NCI-H2081 treated with DMSO at 0.1 percent for 48 hours (cell line): Measurements from ENCODE around the gene HTRA3.
"Not testable (repeated sequence)": the region's sequence is repeated elsewhere in the genome, so short reads cannot be mapped to it uniquely, and the experiment has no call there.

Source experiments
- DNase-seq: peaks from one replicate; lab custom pipeline; 2025; lab: John Stamatoyannopoulos, UW

The HTRA3 gene

DNA sequence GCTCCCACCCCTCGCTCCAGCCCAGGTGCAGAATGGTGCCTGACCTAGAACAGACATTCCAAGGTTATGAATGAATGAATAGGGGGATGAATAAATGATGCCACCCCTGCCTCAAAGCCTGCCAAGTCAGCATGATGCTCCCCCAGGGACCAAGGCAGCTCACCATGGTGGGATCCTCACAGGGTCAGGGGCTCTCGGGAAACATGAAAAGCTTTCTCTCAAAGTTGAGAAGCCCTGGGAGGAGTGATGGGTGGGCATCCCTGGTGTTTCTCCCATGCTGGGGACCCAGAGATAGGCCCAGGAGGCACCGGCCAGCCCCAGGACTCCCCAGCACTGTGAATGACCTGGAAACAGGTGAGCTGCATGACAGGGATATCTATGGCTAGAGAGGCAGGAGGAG is 58.9 kb downstream of the HTRA3 start:
- DNase-seq = no peak

DNA sequence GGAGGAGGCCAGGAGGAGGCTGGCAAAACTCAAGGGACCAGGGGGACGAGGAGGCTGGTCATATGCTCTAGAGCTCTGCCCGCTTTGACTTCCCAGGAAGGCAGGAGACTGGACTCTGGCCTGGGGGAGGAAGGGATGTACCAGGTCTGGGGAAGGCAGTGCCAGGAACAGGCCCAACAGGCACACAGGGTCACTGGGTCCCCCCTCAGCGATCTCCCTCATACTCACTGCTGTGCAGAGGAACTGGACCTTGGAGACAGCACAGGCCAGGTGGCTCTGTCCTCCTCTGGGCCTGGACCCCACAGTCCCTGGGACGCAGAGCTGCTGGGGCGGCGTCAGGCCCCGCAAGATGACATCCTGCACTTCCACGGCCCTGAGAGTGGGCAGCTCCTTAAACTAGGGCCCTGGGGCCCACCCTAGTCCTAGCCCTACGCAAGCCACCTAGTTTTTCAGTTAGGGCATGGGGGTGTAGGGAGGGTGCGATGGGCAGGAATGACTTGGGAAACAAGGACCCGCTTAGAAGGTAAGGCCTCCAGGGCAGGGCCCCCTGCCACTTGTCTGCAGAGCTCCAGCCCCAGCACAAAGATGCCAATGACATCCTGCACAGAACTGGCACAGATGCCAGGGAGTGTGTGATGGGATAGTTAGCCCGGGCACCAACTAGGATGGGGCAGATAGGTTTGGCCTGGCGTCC is 59.5 kb downstream of the HTRA3 start:
- no peak for DNase-seq

DNA sequence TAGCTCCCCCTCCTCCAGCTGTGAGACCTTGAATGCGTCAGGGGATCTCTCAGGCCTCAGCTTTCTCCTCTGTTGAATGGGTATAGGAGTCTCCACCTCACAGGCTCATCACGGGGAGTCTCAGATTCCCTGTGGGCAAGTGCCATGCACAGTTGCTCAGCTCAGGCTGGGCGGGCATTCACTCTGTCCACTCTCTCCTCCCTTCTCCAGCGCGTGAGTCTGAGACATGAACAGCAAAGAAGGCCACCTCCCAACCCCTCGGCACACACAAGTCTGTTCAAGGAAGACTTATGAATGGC is 60.0 kb downstream of the HTRA3 start:
- no peak for DNase-seq

GRCh38 chr4:8329859-8330761 is 60.6 kb downstream of the HTRA3 start:
- no peak for DNase-seq

DNA sequence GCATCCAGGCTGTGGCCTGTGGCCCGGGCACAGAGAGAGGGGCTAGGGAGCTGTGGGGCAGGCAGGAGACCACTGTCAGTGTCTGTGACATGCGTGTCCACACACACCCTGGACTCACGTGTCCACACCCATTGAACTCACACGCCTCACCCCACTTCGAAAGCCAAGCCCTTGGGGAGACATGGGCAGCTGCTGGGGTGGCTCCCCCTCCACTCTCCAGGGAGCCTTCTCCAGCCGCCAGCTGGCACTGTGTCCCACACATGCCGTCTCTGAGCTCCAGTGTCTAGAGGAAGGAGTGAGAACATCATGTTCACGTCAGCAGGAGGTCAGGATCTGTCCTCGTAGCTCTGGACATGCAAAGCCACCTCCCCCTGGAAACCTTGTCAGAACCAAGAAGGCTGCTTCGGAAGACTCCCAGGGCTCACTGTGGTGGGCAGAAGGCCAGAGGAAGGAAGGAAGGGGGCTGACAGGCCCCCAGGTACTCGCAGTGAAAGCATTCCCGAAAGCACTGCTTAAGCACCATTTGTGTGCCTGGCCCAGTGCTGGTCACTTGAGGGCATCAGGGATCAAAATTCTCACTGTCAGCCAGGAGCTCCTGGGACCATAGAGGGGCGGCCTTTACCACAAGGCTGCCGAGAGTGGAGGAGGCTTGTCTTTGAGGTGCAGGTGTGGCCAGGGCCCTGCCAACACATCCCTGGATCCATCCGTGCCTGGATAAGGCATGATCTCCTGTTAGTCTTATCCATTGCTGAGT is 61.4 kb downstream of the HTRA3 start:
- DNase-seq = no peak

GRCh38 chr4:8331575-8331955 is 62.0 kb downstream of the HTRA3 start:
- DNase-seq = no peak

DNA sequence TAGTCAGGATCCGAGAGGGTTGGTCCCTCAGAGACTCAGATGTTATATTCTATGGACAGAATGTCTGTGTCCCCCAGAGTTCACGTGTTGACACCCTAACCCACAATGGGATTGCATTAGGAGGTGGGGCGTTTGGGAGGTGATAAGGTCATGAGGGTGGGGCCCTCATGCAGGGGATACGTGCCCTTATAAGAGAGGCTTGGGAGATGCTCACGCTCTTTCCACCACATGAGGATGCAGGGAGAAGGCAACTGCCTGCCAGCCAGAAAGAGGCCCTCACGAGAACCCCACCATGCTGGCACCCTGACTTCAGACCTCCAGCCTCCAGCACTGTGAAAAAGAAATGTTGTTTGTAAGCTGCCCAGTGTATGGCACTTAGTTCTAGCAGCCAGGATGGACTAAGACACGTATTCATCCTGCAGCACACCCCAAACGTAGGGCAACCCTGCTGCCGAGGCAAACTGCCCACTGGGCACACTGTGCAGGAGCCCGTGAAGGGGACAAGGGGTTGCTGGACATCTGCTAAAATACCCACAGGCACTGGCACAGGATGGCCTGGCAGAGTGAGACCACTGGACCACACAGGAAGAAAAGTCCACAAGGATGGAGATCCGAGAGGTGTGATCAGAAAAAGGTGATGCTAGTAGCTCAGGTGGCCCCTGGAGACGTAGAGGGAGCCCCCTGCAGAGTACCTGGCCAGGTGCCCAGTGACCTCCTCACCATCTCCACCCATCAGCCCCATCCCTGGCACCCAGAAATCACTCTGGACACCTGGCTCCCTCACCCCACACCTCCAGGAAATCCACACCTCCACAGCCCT is 62.7 kb downstream of the HTRA3 start:
- no peak for DNase-seq

DNA sequence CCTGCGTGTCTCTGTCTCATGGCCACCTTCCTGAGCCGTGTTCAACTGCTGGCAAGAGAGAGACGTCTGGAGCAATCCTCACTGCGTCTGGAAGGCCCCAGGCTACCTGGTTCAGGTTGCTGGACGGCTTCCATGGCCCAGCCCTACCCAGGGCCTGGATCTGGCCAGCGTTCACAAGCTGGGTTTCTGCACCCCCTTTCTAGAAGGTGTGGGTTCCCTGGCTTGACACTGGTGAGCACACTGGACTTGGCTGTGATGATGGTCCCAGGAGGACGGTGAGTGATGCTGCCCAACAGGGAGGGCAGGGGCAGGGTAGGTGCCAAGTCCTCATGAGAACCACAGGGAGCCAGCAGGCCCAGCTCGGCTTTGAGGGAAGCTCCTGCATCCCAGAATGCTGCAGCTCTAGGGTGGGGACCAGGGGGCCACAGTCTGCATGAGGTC is 63.4 kb downstream of the HTRA3 start:
- DNase-seq = no peak

DNA sequence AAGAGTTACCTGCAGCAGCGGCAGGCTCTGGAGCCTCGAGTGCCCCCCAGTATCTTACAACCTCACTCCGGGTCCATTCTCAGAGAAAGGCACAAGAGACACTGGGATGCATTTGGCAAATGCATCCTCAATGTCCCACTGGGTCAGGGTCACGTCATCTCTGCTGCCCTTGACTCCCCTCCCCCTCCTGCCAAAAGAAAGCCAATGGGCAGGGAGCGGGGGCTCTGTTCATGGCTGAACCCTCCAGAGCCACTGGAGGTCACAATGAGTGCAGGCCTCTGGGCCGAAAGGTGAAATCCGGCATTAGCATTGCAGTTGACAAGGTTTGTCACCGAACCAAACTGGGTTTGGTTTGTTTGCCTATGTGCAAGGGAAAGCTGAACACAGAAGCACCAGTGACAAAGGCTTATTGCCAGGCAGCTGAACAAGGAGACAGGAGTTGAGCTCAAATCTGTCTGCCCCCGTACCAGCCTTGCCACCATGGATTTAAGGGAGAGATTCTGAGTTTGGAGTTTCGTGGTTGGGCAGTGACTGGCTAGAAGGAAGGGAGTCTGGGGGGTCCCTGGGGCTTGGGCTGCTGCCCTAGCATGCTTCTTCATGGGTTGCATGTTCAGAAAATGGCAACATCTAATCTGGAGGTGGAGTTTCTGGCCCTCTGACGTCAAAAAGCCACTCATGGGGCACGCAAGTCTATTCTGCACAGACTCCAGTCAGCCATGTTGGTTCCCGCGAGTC is 64.3 kb downstream of the HTRA3 start:
- no peak for DNase-seq

- no peak for DNase-seq
These were observed 65.4 kb downstream of the HTRA3 start for GRCh38 chr4:8334786-8335460.

- no peak for DNase-seq
These were observed 66.3 kb downstream of the HTRA3 start for GRCh38 chr4:8335848-8336247.

DNA sequence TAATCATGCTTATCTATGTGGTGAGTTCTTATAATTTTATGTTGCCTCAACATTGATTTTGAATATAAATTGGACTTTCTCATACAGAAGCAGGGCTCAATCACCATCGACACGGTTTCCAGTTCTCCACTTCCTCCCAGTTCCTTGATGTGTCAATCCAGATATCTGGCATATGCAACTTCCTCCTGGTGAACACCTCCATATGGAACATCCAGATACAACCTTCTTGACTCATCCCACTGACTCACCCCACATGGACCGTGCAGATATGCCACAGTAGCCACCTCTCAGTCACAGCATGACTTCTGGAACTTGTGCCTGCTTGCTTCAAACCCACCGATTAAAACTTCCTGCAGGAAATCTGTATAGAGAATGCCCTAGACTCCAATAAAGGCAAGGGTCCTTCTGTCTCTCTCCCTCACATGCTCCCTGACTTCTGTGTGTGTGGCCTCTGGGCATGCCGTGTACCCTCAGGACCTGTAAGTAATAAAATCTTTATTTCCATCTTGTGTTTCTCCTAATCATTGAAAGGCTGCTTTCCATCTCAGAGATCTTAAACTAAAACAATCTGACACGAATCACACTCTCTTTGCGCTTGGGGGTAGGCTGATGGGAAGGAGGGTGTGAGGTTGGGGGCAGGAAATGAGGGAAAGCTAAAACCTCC is 67.0 kb downstream of the HTRA3 start:
- no peak for DNase-seq

GRCh38 chr4:8338351-8338961 is 68.9 kb downstream of the HTRA3 start:
- DNase-seq = no peak

GRCh38 chr4:8340781-8341241 is 71.3 kb downstream of the HTRA3 start:
- no peak for DNase-seq

- not testable (repeated sequence) for DNase-seq
These were observed 71.7 kb downstream of the HTRA3 start for GRCh38 chr4:8341281-8341680.

DNA sequence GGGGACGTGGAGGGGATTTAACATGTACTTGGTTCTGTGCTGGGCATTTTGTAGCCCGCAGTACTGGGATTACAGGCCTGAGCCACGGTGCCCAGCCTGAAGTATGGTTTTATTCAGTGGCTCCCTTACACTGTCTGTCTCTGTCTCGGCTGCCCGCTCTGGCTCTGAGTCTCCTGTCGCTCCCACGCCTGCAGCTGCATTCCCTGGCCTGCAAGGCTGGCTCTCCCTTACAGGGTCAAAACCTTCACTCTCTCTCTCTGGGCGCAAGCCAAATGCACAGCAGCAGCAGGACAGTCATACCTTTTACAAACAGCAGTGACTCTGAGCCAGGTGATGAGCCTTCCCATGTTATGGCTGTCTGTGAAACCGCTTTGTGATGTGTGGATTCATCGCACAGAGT is 72.1 kb downstream of the HTRA3 start:
- no peak for DNase-seq

GRCh38 chr4:8342651-8343261 is 73.2 kb downstream of the HTRA3 start:
- no peak for DNase-seq

- no peak for DNase-seq
These were observed 73.9 kb downstream of the HTRA3 start for GRCh38 chr4:8343262-8343966.

DNA sequence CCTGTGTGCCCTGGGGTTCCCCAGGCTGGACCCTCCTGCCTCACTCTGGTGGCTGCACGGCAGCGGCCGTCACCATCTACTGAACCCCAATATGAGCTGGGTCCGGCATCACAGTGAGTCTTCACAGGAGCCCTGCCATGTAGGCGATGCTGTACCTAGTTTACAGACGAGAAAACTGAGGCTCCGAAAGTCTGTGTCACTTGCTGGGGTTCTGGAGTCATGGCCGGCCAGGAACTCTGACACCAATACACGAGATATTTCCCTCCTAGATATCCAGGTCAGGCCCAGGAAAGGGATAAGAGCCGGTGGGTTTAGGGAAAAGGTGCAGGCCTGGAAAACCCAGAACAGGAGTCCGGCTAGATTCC is 74.4 kb downstream of the HTRA3 start:
- no peak for DNase-seq
